ENCODE data around the gene ZGLP1.

The ZGLP1 gene

DNA sequence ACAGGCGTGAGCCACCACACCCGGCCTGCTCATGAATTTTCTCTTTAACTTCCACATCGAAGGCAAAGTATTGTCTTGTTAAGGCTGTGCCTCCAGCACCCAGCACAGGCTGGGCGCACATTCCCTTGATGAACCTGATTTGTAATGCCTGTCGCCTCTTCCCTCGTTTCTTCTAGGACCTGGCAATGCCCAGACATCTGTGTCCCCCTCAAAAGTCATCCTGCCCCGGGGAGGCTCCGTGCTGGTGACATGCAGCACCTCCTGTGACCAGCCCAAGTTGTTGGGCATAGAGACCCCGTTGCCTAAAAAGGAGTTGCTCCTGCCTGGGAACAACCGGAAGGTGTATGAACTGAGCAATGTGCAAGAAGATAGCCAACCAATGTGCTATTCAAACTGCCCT lies 35.0 kb downstream of the ZGLP1 start:
- DNase-seq: no peak

DNA sequence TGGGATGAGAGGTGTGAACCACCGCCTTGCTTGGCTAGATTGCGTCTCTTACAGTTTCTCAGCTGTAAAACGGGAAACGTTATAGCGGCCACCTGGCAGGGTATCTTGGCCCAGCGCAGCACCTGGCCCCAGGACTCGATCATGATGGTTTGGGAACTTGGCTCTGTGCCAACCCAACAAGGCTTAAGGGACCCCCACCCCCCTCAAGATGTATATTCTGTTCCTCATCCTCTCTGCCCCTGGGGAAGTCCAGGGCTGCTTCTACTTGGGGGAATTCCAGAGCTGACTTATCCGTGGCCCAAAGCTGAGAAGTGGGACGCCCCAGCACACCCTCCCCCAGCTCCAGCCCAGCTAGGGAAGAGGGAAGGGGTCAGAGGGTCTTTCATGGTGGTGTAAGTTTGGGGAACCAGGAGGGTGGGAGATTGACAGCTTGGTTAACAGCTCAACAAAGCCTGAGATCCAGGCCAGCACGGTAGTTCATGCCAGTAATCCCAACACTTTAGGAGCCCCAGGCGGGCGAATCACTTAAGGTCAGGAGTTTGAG lies 38.0 kb downstream of the ZGLP1 start:
- peak; percentile 42 for DNase-seq

GRCh38 chr19:10270616-10271394 lies 38.8 kb downstream of the ZGLP1 start, which contains the start of gene ICAM1:
Gene ICAM1, plus strand, starts transcription at chr19:10271120. Its CDS starts 40 bp downstream, at chr19:10271160.
- peak; percentile 74 for DNase-seq

DNA sequence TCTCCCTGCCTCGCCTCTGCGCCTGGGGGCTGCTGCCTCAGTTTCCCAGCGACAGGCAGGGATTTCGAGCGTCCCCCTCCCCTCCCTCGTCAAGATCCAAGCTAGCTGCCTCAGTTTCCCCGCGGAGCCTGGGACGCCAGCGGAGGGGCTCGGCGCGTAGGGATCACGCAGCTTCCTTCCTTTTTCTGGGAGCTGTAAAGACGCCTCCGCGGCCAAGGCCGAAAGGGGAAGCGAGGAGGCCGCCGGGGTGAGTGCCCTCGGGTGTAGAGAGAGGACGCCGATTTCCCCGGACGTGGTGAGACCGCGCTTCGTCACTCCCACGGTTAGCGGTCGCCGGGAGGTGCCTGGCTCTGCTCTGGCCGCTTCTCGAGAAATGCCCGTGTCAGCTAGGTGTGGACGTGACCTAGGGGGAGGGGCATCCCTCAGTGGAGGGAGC lies 39.4 kb downstream of the ZGLP1 start:
- peak; percentile 97 for DNase-seq

DNA sequence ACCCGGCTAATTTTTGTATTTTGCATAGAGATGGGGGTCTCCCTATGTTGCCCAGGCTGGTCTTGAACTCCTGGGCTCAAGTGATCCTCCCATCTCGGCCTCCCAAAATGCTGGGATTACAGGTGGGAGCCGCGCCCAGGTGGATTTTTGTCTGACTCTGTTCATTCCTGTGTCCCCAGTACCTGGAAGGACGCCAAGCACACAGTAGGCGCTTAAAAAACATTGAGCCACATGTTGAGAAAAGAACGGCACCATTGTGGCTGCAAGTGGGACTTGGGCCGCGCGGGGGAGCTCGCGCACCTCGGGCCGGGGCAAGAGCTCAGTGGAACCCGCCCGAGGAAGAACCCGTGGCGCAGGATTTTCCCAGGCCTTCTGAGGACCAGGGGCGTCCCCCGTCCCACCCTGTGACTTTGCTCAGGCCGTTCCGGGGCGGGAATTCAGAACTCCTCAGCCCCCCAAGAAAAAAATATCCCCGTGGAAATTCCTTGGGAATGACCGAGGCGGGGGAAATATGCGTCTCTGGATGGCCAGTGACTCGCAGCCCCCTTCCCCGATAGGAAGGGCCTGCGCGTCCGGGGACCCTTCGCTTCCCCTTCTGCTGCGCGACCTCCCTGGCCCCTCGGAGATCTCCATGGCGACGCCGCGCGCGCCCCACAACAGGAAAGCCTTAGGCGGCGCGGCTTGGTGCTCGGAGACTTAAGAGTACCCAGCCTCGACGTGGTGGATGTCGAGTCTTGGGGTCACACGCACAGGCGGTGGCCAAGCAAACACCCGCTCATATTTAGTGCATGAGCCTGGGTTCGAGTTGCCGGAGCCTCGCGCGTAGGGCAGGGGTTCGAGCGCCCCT lies 40.1 kb downstream of the ZGLP1 start:
- peak; percentile 80 for DNase-seq

DNA sequence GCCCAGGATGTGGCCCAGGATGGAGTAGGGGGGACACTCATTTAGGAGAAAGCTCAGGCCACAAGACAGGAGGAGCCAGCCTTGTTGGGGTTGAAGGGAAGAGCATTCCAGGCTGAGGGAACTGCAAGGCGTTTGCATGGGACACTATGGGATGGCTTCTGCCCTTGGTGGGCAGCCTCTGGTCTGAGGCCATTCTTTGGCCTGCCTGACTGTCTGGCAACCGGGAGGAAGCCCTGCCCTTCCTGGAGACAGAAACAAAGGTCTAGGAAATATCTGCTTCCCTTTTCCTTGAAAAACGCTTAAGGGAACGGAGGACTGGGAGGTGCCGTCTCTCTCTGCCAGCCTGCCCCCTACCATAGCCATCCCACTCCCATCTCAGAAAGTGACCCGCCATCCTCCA lies 41.5 kb downstream of the ZGLP1 start:
- DNase-seq: no peak

DNA sequence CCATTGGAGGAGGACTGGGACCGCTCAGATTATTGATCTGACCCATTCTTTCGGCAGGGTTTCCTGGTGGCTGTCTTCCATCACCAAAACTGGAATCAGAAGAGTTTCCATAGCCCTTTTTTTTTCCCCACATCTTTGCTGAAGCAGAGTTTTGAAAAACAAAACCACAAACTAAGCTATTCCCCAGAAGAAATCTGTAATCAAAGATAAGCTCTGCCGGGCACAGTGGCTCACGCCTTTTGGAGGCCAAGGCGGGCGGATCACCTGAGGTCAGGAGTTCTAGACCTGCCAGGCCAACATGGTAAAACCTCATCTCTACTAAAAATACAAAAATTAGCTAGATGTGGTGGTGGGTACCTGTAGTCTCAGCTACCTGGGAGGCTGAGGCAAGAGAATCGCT lies 42.9 kb downstream of the ZGLP1 start:
- no peak for DNase-seq

- no peak for DNase-seq
These were observed 46.8 kb downstream of the ZGLP1 start for GRCh38 chr19:10262771-10263170.

- no peak for DNase-seq
These were observed 49.5 kb downstream of the ZGLP1 start for GRCh38 chr19:10260141-10260584.

DNA sequence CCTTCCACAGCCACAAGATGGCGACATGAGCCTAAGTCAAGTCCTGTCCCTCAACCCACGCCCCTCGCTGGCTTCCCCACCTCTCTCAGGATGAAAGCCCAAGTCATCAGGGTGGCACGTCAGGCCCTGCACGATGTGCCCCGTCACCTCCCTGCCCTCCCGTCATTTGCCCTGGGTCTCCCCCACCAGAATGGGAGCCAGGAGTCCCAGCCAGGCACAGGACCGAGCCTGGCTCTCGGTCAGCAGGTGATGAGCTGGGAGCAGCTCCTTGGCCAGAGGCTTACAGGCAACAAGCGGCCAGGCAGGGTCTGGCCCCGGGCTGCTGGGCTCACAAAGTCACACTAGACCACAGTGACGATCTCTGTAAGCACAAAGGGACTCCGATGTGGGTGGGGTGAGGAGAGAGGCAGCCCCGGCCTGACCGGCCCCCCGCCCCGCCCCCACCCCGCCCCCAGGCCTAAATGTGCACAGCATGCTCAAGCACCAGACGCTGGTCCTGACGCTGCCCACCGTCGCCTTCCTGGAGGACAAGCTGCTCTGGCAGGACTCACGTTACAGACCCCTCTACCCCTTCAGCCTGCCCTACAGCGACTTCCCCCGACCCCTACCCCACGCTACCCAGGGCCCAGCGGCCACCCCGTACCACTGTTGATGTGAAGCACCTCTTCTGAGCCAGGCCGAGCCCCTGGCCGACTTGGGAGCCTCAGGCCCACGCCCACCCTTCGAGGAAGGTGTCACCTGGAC lies 50.3 kb downstream of the ZGLP1 start:
- DNase-seq: peak; percentile 83

GRCh38 chr19:10258080-10258710 lies 51.4 kb downstream of the ZGLP1 start:
- DNase-seq: no peak

- no peak for DNase-seq
These were observed 52.5 kb downstream of the ZGLP1 start for GRCh38 chr19:10256970-10257615.

- DNase-seq: no peak
These were observed 53.1 kb downstream of the ZGLP1 start for GRCh38 chr19:10256551-10256950.

DNA sequence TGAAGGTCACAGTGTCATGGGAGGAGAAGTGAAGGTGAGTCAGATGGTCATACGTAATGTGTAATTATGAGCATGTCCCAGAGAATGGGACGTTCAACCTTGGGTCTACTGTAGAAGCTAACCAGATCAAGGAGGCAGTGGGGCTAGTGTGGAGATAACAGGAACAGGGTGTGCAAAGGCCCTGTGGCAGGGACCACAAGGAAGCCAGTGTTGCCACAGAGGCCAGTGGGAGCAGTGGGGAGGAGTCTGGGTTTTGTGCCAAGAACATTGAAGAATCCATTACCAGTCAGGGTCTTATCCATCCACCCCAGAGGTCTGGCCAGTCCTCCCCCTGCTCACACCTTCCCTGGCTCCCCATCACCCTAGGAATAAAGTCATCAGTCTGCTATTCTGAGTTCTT lies 54.3 kb downstream of the ZGLP1 start:
- no peak for DNase-seq

All from MV-4-11 (cell line).